GM12864 (cell line): ENCODE measurements around the gene TEAD2.
"Not testable (repeated sequence)": the region's sequence is repeated elsewhere in the genome, so short reads cannot be mapped to it uniquely, and the experiment has no call there.

ENCODE experiments used
- DNase-seq: peaks from one replicate; pipeline ENCODE4 v3.0.0-alpha.2; 2011; ENCODE audit warnings: low read depth
- H3K4me3 ChIP-seq: 2 replicates; pipeline ENCODE4 v1.5.1; 2011; ENCODE audit warnings: mild to moderate bottlenecking, low read depth, low read length, control low read depth
- TF ChIP-seq, protein P1 (sequence below): IDR thresholded peaks from 2 replicates; pipeline ENCODE4 v1.5.1; 2011; ENCODE audit warnings: low read depth, mild to moderate bottlenecking, moderate library complexity, low read length, control low read depth, inconsistent platforms; ENCODE audit errors: missing control alignments

TEAD2 gene

DNA sequence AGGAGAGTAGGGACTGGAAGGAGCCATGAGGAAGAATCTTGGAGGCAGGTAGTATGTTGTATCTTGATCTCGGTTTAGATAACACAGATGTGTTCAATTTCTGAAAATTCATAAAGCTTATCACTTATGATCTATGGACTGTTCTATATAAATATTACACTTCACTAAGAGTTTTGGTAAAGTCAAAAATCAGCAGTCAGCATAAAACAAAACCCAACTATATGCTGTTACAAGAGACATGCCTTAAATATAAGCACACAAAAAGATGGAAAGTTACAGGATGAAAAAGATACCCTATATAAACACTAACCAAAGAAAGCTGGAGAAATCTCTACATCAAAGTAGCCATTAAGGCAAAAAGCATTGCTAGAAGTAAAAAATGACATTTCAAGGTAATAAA lies 21.4 kb upstream of the TEAD2 start:
- TF ChIP-seq, protein P1, sequence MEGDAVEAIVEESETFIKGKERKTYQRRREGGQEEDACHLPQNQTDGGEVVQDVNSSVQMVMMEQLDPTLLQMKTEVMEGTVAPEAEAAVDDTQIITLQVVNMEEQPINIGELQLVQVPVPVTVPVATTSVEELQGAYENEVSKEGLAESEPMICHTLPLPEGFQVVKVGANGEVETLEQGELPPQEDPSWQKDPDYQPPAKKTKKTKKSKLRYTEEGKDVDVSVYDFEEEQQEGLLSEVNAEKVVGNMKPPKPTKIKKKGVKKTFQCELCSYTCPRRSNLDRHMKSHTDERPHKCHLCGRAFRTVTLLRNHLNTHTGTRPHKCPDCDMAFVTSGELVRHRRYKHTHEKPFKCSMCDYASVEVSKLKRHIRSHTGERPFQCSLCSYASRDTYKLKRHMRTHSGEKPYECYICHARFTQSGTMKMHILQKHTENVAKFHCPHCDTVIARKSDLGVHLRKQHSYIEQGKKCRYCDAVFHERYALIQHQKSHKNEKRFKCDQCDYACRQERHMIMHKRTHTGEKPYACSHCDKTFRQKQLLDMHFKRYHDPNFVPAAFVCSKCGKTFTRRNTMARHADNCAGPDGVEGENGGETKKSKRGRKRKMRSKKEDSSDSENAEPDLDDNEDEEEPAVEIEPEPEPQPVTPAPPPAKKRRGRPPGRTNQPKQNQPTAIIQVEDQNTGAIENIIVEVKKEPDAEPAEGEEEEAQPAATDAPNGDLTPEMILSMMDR: no peak
- H3K4me3 ChIP-seq: no peak overlapping the region
- DNase-seq: no peak

DNA sequence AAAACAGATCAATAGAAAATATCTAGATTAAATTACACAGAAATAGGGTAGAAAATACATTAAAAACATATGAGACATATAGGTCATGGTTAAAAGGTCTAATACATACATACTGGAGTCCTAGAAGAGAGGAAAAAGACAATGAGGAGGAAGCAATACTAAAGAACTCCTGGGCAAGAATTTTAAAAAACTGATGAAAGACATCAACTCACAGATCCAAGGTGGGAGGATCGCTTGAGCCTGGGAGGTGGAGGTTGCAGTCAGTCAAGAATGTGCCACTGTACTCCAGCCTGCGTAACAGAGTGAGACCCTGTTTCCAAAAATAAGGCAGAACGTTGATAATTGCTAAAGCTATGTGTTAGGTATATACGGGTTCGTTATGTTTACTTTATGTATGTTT lies 20.4 kb upstream of the TEAD2 start:
- no peak for DNase-seq
- TF ChIP-seq, protein P1: no peak
- H3K4me3 ChIP-seq: no peak overlapping the region

DNA sequence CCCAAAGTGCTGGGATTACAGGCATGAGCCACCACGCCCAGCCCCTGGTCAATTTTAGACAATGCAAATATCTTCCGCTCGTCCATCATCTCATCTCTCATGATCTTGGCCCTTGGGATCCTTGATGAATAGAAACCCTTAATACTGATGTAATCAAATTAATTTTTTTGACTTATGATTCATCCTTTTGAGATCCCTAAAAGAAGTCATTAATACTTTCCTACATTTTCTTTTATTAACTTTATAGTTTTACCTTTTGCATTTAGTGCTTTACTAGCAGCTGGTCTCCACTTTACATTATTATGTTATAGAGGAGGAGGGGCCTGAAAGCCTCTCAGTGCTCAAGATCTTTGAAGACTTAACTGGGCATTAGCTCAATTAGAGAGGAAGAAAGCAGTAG lies 18.2 kb upstream of the TEAD2 start:
- no peak for DNase-seq
- TF ChIP-seq, protein P1: no peak
- H3K4me3 ChIP-seq: no peak overlapping the region

DNA sequence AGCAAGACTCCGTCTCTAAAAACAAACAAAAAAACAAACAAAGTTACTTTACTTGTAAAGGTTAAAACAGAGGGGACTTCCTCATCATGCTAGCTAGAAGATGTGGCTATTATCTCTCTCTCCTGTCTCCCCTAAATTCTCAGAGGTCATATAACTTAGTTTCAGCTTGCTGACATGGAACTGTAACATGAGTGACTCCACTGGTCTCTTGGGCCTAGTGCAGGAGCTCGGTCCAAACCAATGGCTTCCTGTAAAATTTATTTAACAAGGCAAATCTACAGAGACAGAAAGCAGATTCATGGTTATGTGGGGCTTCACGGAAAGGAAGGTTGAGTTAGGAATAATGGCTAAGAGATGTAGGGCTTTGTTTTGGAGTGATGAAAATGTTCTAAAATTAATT lies 16.3 kb upstream of the TEAD2 start:
- TF ChIP-seq, protein P1: no peak
- no peak for DNase-seq
- H3K4me3 ChIP-seq: no peak overlapping the region

DNA sequence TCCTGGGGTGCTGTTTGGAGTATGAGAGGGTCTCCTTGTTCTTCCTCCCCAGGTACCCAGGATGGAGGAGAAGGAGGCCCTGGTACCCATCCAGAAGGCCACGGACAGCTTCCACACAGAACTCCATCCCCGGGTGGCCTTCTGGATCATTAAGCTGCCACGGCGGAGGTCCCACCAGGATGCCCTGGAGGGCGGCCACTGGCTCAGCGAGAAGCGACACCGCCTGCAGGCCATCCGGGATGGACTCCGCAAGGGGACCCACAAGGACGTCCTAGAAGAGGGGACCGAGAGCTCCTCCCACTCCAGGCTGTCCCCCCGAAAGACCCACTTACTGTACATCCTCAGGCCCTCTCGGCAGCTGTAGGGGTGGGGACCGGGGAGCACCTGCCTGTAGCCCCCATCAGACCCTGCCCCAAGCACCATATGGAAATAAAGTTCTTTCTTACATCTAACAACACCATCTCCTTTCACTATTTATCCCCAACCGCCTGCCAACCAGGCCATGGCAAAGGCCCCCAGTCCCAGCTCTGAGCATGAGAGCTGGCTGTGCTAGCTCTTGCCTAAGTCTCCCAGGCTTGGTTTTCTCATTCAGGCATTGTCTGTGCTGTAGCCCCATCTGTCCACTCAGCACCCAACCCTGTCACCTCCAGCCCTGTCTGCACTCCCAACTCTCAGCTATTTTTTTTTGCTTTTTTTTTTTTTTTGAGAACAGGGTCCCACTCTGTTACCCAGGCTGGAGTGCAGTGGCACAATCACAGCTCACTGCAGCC lies 12.6 kb upstream of the TEAD2 start:
- TF ChIP-seq, protein P1: no peak
- no peak for DNase-seq
- H3K4me3 ChIP-seq: no peak overlapping the region

DNA sequence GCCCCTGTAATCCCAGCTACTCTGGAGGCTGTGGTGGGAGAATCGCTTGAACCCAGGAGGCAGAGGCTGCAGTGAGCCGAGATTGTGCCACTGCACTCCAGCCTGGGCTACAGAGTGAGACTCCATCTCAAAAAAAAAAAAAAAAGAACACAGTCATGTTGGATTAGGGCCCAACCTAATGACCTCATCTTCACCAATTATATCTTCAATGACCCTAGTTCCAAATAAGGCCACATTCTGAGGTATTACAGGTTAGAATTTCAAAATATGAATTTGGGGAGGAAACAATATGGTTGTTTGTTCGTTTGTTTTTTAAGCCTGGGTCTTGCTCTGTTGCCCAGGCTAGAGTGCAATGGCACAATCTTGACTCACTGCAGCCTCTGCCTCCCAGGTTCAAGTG lies 11.0 kb upstream of the TEAD2 start:
- not testable (repeated sequence) for DNase-seq, H3K4me3 ChIP-seq

DNA sequence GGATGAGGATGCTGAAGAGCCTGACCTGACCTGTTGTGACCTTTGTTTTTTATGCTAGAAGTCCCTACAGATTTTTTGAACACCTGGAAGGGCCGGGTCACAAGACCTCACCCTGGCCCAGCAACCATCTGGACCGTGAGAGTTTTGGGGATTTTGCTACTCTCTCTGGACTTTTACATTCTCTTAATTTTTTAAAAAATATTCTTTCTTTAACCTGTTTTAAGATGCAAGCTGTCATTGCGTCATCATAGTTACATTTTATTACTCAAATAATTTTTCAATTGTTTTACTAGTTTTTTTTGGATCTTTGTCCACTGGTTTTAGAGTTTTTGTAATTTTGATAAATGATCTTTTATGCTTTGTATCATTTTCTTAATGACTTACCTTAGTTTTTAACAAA lies 9.0 kb upstream of the TEAD2 start:
- DNase-seq: no peak
- no peak overlapping the region for H3K4me3 ChIP-seq

More for the DNA sequence above, 9.0 kb upstream of the TEAD2 start:
- TF ChIP-seq, protein P1: no peak
